ENCODE measurements around the gene FADS1.

DNA sequence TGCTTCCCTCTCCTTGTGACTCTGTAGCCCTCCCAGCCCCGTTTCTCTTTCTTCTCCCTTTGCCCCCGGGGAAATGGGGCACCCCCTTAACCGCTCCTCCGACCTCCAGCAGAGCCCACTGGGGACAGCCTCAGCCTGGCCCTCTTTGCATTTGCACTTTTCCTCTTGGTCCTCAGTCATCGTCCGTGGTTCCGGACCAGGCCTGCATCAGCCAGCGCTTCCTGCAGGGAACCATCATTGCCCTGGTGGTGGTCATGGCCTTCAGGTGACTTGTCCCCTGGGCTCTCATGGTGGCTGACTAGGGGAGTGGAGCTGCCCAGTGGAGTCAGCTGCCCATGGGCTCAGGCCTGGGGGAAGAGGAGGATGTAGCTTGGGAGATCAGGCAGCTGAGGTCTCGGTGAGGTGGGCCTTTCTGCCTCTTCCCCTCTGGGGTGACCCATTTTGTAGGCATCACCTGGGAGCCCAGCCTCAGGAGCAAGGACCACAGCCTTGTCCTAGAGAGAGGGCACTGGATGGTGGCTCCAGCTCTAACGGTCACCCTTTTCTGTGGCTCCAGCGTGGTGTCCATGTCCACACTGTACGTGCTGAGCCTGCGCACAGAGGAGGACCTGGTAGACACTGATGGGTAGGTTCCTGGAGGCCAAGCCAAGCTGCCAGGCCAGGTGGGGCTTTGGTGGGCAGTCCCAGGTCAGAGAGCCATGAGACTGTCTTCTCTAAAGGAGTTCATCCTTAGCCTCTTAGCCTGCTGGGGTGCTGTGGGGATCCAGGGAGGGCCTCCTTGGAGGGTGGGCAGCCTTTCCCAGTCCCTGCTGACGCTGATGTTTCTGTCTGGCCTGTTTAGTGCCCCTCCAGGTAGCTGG, 36.9 kb downstream of the FADS1 start:
- TF ChIP-seq, protein P1, sequence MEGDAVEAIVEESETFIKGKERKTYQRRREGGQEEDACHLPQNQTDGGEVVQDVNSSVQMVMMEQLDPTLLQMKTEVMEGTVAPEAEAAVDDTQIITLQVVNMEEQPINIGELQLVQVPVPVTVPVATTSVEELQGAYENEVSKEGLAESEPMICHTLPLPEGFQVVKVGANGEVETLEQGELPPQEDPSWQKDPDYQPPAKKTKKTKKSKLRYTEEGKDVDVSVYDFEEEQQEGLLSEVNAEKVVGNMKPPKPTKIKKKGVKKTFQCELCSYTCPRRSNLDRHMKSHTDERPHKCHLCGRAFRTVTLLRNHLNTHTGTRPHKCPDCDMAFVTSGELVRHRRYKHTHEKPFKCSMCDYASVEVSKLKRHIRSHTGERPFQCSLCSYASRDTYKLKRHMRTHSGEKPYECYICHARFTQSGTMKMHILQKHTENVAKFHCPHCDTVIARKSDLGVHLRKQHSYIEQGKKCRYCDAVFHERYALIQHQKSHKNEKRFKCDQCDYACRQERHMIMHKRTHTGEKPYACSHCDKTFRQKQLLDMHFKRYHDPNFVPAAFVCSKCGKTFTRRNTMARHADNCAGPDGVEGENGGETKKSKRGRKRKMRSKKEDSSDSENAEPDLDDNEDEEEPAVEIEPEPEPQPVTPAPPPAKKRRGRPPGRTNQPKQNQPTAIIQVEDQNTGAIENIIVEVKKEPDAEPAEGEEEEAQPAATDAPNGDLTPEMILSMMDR (IDR thresholded peaks at IDR 0.05 in 4 of 5, conservative IDR thresholded peaks at IDR 0.05 in 1 of 5) = no peak
- TF ChIP-seq POLR2A (IDR thresholded peaks at IDR 0.05) = no peak

Measured in gastrocnemius medialis (tissue), 4 donors.